Measurements from ENCODE around the gene BZW2. TPM values are rescaled to one million over a fixed set of nuclear protein-coding genes. Genes with fewer than 3 reads are reported as not detected.

BZW2 gene
- total and polyA plus RNA-seq, 4 experiments from 2014 or later = 18.6 to 58.7 (median 33.6) TPM

DNA sequence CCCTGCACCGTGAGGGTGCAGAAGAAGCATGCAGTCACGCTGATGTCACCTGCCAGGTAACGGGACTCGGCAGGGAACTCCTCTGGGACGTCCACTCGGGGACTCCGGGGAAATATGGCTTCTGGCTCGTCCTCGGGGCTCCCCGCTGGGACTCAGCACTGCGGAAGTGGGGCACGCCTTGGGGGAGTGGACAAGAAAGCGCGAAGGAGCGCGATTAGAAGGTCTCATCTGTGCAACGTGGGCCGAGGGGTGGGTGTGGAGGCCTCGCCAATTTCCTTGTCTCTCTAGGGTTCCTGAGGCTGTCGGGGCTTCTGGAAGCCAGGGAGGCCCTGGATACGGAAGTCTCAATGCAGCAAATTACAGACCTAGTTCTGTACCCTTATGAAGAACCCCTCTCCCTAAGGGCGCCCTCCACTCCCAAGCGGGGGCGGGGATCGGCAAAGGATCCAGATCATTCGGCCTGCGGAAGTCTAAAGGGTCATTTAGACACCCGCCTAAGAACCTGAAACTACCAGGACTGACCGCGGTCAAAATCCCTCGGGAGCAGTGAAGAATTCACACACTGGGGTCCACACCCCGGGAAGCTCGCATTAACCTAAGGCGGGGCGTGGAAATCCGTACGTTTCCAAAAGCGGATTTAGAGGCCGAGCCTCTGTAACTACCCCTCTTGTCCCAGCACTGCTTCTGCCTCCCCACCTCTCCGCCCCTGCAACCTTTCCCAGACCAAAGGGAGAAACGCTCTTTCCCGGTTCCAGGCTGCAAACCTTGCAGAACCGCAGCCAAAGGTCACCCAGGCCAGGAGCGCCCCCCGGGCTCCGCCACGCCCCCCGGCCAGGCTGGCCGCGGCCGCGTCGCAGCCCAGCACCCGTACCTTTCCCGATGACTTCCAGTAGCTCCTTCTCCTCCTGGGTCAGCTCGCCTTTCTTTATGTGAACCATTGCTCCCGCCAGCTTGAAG is 1.1 kb upstream of the BZW2 start:
- H3K36me3 Mint-ChIP-seq = peaks cover 3 to 22% of the 10 kb centered on the region in 2 donors
- H3K4me3 Mint-ChIP-seq = peak overlapping the region; percentile 97 to 100 (median 100)
- intact Hi-C loops (cut with micrococcal nuclease) = loop anchor here (1.0 to 10.0 kb wide), 3 partner anchors 225 to 1297 kb away; partner anchors contain the start of gene SNX13
- Histone ChIP-seq H3K27ac (ENCODE audit: low read depth, low read length) (peak overlapping the region; percentile 74), H3K9me3 (ENCODE audit: control insufficient read depth in 1 of 2, low read length in 2 of 2) (no peaks in the 10 kb centered on the region), H3K4me1 (ENCODE audit: insufficient read depth, low read length) (peaks cover 49% of the 10 kb centered on the region), H3K36me3 (ENCODE audit: insufficient read depth, low read length) (no peaks in the 10 kb centered on the region), H3K4me3 (ENCODE audit: low read length in 2 of 2) (peak overlapping the region; percentile 89 to 96), H3K27me3 (ENCODE audit: insufficient read depth, low read length) (no peaks in the 10 kb centered on the region)
- no peaks in the 10 kb centered on the region for H3K27me3 Mint-ChIP-seq
- peaks cover 39 to 64% (median 49%) of the 10 kb centered on the region in 4 donors for H3K4me1 Mint-ChIP-seq
- H3K27ac Mint-ChIP-seq = peak overlapping the region; percentile 94 to 99 (median 99)
- no peaks in the 10 kb centered on the region for H3K9me3 Mint-ChIP-seq
- CTCF ChIA-PET (ENCODE audit: partially characterized antibody) = interaction anchor here (0.5 to 1.6 kb wide), 3 partner anchors 9 to 12 kb away, joined by 3 to 4 read pairs (median 3); no protein-coding TSS in a partner anchor
- peak; percentile 49 to 78 (median 53) for DNase-seq
- POLR2A ChIA-PET (ENCODE audit: partially characterized antibody) = interaction anchor here (0.7 to 2.6 kb wide), 13 partner anchors 8 to 655 kb away, joined by 3 to 21 read pairs (median 5); partner anchors contain the start of gene CRPPA

DNA sequence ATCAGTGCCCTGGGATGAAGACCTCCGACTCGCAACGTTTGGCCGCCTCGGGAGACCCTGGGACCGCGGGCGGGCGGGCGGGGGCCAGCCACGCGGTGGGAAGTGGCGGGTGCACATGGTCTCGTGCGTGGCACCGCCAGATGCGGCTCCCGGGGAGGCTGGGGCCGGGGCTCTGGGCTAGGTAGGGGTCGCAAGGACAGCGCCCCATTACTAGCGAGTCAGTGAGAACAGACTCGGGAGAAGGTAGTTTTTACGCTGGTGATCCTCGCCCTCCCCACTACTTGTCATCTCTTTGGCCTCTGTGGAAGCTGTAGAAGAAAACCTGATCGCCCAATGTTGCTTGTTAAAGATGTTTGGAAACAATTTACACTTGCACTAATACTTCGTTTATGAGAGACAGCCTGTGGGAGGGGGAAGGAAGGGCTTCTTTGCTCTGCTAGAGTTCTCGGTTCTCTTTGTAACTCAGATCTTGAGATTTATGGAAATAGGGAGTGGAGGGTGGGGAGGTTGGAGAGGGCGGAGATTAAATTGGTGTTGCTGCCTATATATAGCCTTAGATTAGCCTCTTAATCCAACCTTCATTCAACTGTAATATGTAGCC is 591 bp downstream of the BZW2 start:
- peak overlapping the region; percentile 74 for H3K27ac ChIP-seq (ENCODE audit: low read depth, low read length)
- peaks cover 44 to 74% (median 58%) of the 10 kb centered on the region in 4 donors for H3K4me1 Mint-ChIP-seq
- CTCF ChIA-PET (ENCODE audit: partially characterized antibody) = no interaction called here
- H3K4me1 ChIP-seq (ENCODE audit: insufficient read depth, low read length) = peaks cover 56% of the 10 kb centered on the region
- H3K27me3 ChIP-seq (ENCODE audit: insufficient read depth, low read length) = no peaks in the 10 kb centered on the region
- peaks cover 0 to 19% of the 10 kb centered on the region in 2 donors for H3K36me3 Mint-ChIP-seq
- intact Hi-C loops (cut with micrococcal nuclease) = loop anchor here (1.0 to 10.0 kb wide), 3 partner anchors 588 to 1296 kb away; partner anchors contain the start of genes AHR and SNX13
- peak overlapping the region; percentile 97 to 100 (median 100) for H3K4me3 Mint-ChIP-seq
- peak overlapping the region; percentile 73 to 89 for H3K4me3 ChIP-seq (ENCODE audit: low read length in 2 of 2)
- no peaks in the 10 kb centered on the region for H3K27me3 Mint-ChIP-seq
- peak overlapping the region; percentile 83 to 99 (median 99) for H3K27ac Mint-ChIP-seq
- H3K9me3 Mint-ChIP-seq = no peaks in the 10 kb centered on the region
- DNase-seq = peak in 2 of 5 donors; percentile 1 to 46
- POLR2A ChIA-PET (ENCODE audit: partially characterized antibody) = interaction anchor here (0.6 to 2.6 kb wide), 16 partner anchors 10 to 659 kb away, joined by 3 to 21 read pairs (median 4); partner anchors contain the start of genes AHR and CRPPA
- no peaks in the 10 kb centered on the region for H3K9me3 ChIP-seq (ENCODE audit: control insufficient read depth in 1 of 2, low read length in 2 of 2)
- H3K36me3 ChIP-seq (ENCODE audit: insufficient read depth, low read length) = no peaks in the 10 kb centered on the region

DNA sequence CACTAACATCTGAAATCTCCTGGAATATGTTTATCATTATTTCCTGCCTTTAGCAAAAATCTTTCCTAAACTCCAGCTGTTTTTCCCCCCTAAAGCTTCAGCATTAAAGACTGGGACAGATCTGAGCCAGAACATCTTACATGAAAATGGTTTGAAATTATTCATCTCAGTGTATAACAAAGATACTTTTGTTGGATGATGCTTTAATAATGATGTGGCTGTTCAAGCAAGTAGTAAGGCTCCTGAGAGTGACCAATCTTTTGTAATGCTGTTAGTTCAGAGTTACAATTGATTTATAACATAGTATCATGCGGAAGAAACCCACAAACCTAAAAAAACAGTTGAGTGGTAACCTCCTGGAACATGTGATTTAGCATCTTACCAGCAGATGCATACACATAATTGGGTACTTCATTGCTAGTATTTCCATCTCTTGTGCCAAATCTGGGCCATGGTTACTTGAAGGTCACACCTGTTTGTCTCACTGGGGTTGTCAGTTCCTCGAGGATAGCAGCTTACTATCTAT is 1.5 kb downstream of the BZW2 start:
- no peaks in the 10 kb centered on the region for H3K27me3 ChIP-seq (ENCODE audit: insufficient read depth, low read length)
- no peaks in the 10 kb centered on the region for H3K36me3 ChIP-seq (ENCODE audit: insufficient read depth, low read length)
- intact Hi-C loops (cut with micrococcal nuclease) = loop anchor here (5.0 to 10.0 kb wide), 2 partner anchors 587 to 1295 kb away; partner anchors contain the start of gene SNX13
- H3K4me1 ChIP-seq (ENCODE audit: insufficient read depth, low read length) = peaks cover 65% of the 10 kb centered on the region
- ChIA-PET CTCF (ENCODE audit: partially characterized antibody) (no interaction called here), POLR2A (ENCODE audit: partially characterized antibody) (interaction anchor here (0.9 kb wide), 2 partner anchors 227 to 658 kb away, joined by 3 read pairs; no protein-coding TSS in a partner anchor)
- H3K9me3 ChIP-seq (ENCODE audit: control insufficient read depth in 1 of 2, low read length in 2 of 2) = no peaks in the 10 kb centered on the region
- H3K27ac ChIP-seq (ENCODE audit: low read depth, low read length) = no peak overlapping the region
- Mint-ChIP-seq H3K4me3 (peak overlapping the region; percentile 97 to 100 (median 100)), H3K36me3 (peaks cover 0 to 19% of the 10 kb centered on the region in 2 donors), H3K9me3 (no peaks in the 10 kb centered on the region), H3K4me1 (peaks cover 46 to 82% (median 62%) of the 10 kb centered on the region in 4 donors), H3K27ac (peak overlapping the region in 3 of 7 donors; percentile 9 to 94 (median 70)), H3K27me3 (no peaks in the 10 kb centered on the region)
- DNase-seq = no peak
- H3K4me3 ChIP-seq (ENCODE audit: low read length in 2 of 2) = peak overlapping the region in 1 of 2 donors; percentile 73

DNA sequence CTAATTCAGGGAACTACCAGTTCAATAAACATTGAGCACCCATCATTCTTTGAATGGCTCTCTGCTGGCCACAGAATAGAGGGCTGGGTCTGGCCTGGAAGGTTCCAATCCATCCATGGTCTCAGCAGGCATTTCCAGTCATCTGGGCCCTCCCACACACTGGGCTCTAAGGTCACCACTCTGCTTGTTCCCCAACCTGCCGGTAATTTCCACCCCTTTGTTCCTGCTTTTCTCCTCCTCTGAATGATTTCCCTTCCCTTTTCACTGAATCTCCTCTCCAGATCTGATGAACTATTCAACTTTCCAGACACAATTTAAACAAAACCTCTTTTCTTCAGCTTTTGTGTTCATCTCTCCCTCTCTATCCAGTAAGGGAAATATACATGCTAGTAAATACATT is 2.6 kb downstream of the BZW2 start:
- CTCF ChIA-PET (ENCODE audit: partially characterized antibody) = no interaction called here
- DNase-seq = no peak
- Histone ChIP-seq H3K27ac (ENCODE audit: low read depth, low read length) (no peak overlapping the region), H3K36me3 (ENCODE audit: insufficient read depth, low read length) (no peaks in the 10 kb centered on the region), H3K27me3 (ENCODE audit: insufficient read depth, low read length) (no peaks in the 10 kb centered on the region), H3K4me1 (ENCODE audit: insufficient read depth, low read length) (peaks cover 56% of the 10 kb centered on the region), H3K4me3 (ENCODE audit: low read length in 2 of 2) (no peak overlapping the region), H3K9me3 (ENCODE audit: control insufficient read depth in 1 of 2, low read length in 2 of 2) (no peaks in the 10 kb centered on the region)
- POLR2A ChIA-PET (ENCODE audit: partially characterized antibody) = no interaction called here
- intact Hi-C loops (cut with micrococcal nuclease) = loop anchor here (5.0 to 10.0 kb wide), 2 partner anchors 586 to 1294 kb away; partner anchors contain the start of gene SNX13
- H3K36me3 Mint-ChIP-seq = peaks cover 0 to 19% of the 10 kb centered on the region in 2 donors
- peak overlapping the region in 5 of 8 donors; percentile 2 to 61 (median 39) for H3K4me3 Mint-ChIP-seq
- H3K27me3 Mint-ChIP-seq = no peaks in the 10 kb centered on the region
- peak overlapping the region in 1 of 7 donors; percentile 5 for H3K27ac Mint-ChIP-seq
- H3K4me1 Mint-ChIP-seq = peaks cover 47 to 79% (median 61%) of the 10 kb centered on the region in 4 donors
- H3K9me3 Mint-ChIP-seq = no peaks in the 10 kb centered on the region

DNA sequence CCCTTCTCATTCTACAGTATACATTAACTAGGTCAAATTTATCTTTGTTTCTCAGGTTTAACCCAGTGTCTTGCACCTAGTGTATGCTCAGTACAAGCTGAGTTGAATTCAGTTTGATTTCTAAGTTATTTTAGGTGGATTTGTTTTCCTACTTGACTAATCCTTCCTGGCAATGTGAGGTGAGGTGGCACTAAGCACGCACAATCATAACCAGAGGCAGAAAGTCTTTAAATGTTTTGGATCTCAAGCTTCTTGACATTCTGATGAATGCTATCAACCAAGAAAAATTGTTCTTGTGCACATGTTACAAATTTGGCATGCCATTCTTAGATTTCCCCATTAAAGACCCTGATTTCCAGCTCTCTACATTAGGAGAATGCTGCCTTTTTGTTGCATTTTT is 3.2 kb downstream of the BZW2 start:
- CTCF ChIA-PET (ENCODE audit: partially characterized antibody) = no interaction called here
- Histone ChIP-seq H3K27ac (ENCODE audit: low read depth, low read length) (no peak overlapping the region), H3K4me3 (ENCODE audit: low read length in 2 of 2) (no peak overlapping the region), H3K9me3 (ENCODE audit: control insufficient read depth in 1 of 2, low read length in 2 of 2) (no peaks in the 10 kb centered on the region), H3K36me3 (ENCODE audit: insufficient read depth, low read length) (no peaks in the 10 kb centered on the region), H3K27me3 (ENCODE audit: insufficient read depth, low read length) (no peaks in the 10 kb centered on the region), H3K4me1 (ENCODE audit: insufficient read depth, low read length) (peaks cover 50% of the 10 kb centered on the region)
- Mint-ChIP-seq H3K4me3 (peak overlapping the region in 3 of 8 donors; percentile 21 to 61 (median 43)), H3K36me3 (peaks cover 0 to 17% of the 10 kb centered on the region in 2 donors), H3K27ac (no peak overlapping the region), H3K4me1 (peaks cover 44 to 74% (median 55%) of the 10 kb centered on the region in 4 donors), H3K9me3 (no peaks in the 10 kb centered on the region), H3K27me3 (no peaks in the 10 kb centered on the region)
- intact Hi-C loops (cut with micrococcal nuclease) = loop anchor here (5.0 to 10.0 kb wide), 2 partner anchors 586 to 1293 kb away; partner anchors contain the start of gene SNX13
- POLR2A ChIA-PET (ENCODE audit: partially characterized antibody) = no interaction called here
- DNase-seq = no peak

DNA sequence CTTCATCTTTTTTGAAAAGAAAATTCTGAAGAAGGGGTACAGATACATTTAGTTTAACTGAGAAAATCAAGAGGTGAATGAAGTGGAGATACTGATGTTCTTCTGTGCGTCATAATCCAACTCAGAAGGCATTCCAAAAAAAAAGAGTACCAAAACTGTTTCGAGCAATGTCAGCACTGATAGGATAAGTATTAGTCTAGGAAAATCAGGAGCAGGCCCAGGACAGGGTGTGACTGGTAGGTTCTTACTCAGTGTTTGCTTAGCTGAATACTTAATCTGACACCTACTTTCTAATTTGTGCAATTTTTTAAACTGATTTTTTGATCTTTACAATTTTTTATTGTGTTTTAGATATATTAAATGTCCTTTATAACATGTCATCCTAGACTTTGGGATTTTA is 4.3 kb downstream of the BZW2 start:
- no peak overlapping the region for H3K4me3 ChIP-seq (ENCODE audit: low read length in 2 of 2)
- Mint-ChIP-seq H3K27ac (peak overlapping the region in 1 of 7 donors; percentile 7), H3K4me3 (peak overlapping the region in 1 of 8 donors; percentile 10), H3K4me1 (peaks cover 41 to 66% (median 51%) of the 10 kb centered on the region in 4 donors), H3K36me3 (peaks cover 0 to 11% of the 10 kb centered on the region in 2 donors), H3K9me3 (no peaks in the 10 kb centered on the region), H3K27me3 (no peaks in the 10 kb centered on the region)
- peaks cover 47% of the 10 kb centered on the region for H3K4me1 ChIP-seq (ENCODE audit: insufficient read depth, low read length)
- intact Hi-C loops (cut with micrococcal nuclease) = no loop called here
- no peaks in the 10 kb centered on the region for H3K27me3 ChIP-seq (ENCODE audit: insufficient read depth, low read length)
- no peak overlapping the region for H3K27ac ChIP-seq (ENCODE audit: low read depth, low read length)
- ChIA-PET CTCF (ENCODE audit: partially characterized antibody) (no interaction called here), POLR2A (ENCODE audit: partially characterized antibody) (no interaction called here)
- DNase-seq = no peak
- no peaks in the 10 kb centered on the region for H3K36me3 ChIP-seq (ENCODE audit: insufficient read depth, low read length)
- no peaks in the 10 kb centered on the region for H3K9me3 ChIP-seq (ENCODE audit: control insufficient read depth in 1 of 2, low read length in 2 of 2)
